Activated gamma-delta T cell treated with anti-CD3 and anti-CD28 coated beads, Interleukin-2, amount 50 U/mL, for 16 hours (primary cell): ENCODE measurements around the gene ZNF646.
"Not testable (repeated sequence)": the region's sequence is repeated elsewhere in the genome, so short reads cannot be mapped to it uniquely, and the experiment has no call there.

Source experiments
- DNase-seq: peaks from one replicate; pipeline ENCODE4 v3.0.0-alpha.2; 2020; ENCODE audit warnings: low read depth

The ZNF646 gene

GRCh38 chr16:31084584-31085302, 10.5 kb downstream of the ZNF646 start:
- DNase-seq, result no peak

- DNase-seq, result no peak
These were observed 11.2 kb downstream of the ZNF646 start for GRCh38 chr16:31085411-31085810.

- no peak for DNase-seq
These were observed 11.8 kb downstream of the ZNF646 start for GRCh38 chr16:31085873-31086628.

GRCh38 chr16:31086629-31086906, 12.3 kb downstream of the ZNF646 start:
- no peak for DNase-seq

GRCh38 chr16:31087481-31087880, 13.3 kb downstream of the ZNF646 start:
- DNase-seq, result no peak

- no peak for DNase-seq
These were observed 13.7 kb downstream of the ZNF646 start for GRCh38 chr16:31087971-31088370.

- no peak for DNase-seq
These were observed 14.4 kb downstream of the ZNF646 start, which contains the start of gene PRSS53 for GRCh38 chr16:31088459-31089183. Gene PRSS53, minus strand, starts transcription at chr16:31088943. Its CDS starts 134 bp downstream, at chr16:31088809.

- no peak for DNase-seq
These were observed 15.0 kb downstream of the ZNF646 start for GRCh38 chr16:31089199-31089598.

- no peak for DNase-seq
These were observed 16.3 kb downstream of the ZNF646 start for GRCh38 chr16:31090540-31090939.

GRCh38 chr16:31092330-31092729, 18.1 kb downstream of the ZNF646 start:
- no peak for DNase-seq

GRCh38 chr16:31093132-31093703, 19.0 kb downstream of the ZNF646 start:
- DNase-seq, result no peak

- no peak for DNase-seq
These were observed 19.8 kb downstream of the ZNF646 start for GRCh38 chr16:31094088-31094423.

- peak; percentile 72 for DNase-seq
These were observed 20.4 kb downstream of the ZNF646 start, which contains the start of gene VKORC1 for GRCh38 chr16:31094424-31095120. Gene VKORC1, minus strand, starts transcription at chr16:31094797. Its CDS starts 68 bp downstream, at chr16:31094729.

- DNase-seq, result no peak
These were observed 25.8 kb downstream of the ZNF646 start for GRCh38 chr16:31099860-31100638.

- not testable (repeated sequence) for DNase-seq
These were observed 26.8 kb downstream of the ZNF646 start for GRCh38 chr16:31100876-31101641.

- peak; percentile 69 for DNase-seq
These were observed 31.5 kb downstream of the ZNF646 start for GRCh38 chr16:31105677-31106213.

GRCh38 chr16:31106509-31107464, 32.6 kb downstream of the ZNF646 start:
- no peak for DNase-seq

- no peak for DNase-seq
These were observed 33.2 kb downstream of the ZNF646 start for GRCh38 chr16:31107465-31107867.
